ENCODE data around the gene EPHB2. TPM values are rescaled to one million over a fixed set of nuclear protein-coding genes. Genes with fewer than 3 reads are reported as not detected.

Gene EPHB2
- total and polyA plus RNA-seq, 2 of the 13 experiments (the other 11 are each of a cell fraction or from before 2014, with no cell fraction given) = 0.03 to 0.11 TPM

DNA sequence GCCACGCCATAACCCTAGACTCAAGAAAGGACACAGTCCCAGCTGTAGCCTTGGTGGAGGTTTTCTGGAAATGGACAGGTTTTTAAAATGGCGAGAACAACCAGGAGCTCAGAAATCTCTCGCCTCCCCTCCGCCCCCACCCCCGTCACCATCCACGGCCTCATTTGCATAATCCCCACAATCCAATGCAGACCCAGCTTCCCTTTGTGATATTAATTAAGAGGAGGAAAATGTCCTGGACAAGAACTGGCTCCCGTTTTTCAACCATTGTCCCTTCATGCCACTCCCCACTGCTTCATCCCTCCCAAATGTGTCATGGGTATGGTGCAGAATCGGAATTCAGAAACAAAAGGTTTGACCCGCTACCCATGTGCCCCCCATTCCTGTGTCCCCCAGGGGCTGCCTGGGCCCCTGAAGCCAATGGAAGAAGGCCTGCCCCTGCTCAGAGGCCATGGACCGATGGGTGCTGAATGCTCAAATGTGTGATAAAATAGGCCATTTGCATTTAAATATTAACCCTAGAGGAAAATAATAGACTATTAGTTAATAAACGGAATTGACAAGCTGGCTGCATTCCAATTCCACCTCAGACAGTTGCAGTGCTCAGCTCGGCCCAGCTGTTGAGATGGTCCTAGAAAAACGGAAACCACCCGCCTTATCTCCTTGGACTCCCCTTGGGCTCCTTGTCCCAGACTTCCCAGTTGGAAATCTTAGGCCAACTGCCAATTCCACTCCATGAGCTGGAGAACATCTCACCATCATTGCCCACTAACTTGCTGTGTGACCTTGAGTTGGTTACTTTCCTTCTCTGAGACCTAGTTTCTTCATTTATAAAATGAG, 10.7 kb upstream of the EPHB2 start:
- BruUV-seq (replicated peaks) = no TSS peak
- TF ChIP-seq BCLAF1 (IDR thresholded peaks at IDR 0.05) (no peak), FOXM1 (CRISPR knock-in tag; IDR thresholded peaks at IDR 0.05) (no peak), TEAD2 (CRISPR knock-in tag; IDR thresholded peaks at IDR 0.05) (no peak), NR2F2 (IDR thresholded peaks at IDR 0.05; ENCODE audit: borderline replicate concordance, low read depth) (no peak)
- Histone ChIP-seq H2AFZ (ENCODE audit: low read length) (no peak overlapping the region), H3K79me2 (ENCODE audit: insufficient read depth, low read length) (no peaks in the 10 kb centered on the region), H3K4me2 (ENCODE audit: low read depth, low read length) (no peak overlapping the region), H3K4me3 (replicated peaks in 1 of 3; ENCODE audit: insufficient read depth in 1 of 3, low read depth in 2 of 3, low read length in 3 of 3) (no peak overlapping the region), H3K36me3 (replicated peaks in 1 of 2; ENCODE audit: control insufficient read depth in 1 of 2, insufficient read depth in 2 of 2, low read length in 2 of 2) (no peaks in the 10 kb centered on the region), H4K20me1 (ENCODE audit: insufficient read depth, low read length) (no peaks in the 10 kb centered on the region), H3K27ac (ENCODE audit: extremely low read length, insufficient read depth, low read length) (no peak overlapping the region), H3K9me3 (ENCODE audit: low read length) (no peaks in the 10 kb centered on the region), H3K4me1 (ENCODE audit: insufficient read depth, low read length) (peaks cover 12% of the 10 kb centered on the region), H3K9ac (ENCODE audit: insufficient read depth, low read depth, low read length) (no peak overlapping the region), H3K27me3 (ENCODE audit: control insufficient read depth in 1 of 2, insufficient read depth in 2 of 2, low read length in 2 of 2) (no peaks in the 10 kb centered on the region)
- CTCF ChIA-PET (ENCODE audit: low intra/inter-chr PET ratio, low total read pairs) = no interaction called here
- FAIRE-seq = no peak
- in situ Hi-C loops (cut with HindIII; ENCODE audit: extremely low pct_ligation_motif_present, low pct_unique_long_range_greater_than_20kb) = loop anchor here (25.0 kb wide), 1 partner anchor 187 kb away; no protein-coding TSS in a partner anchor
- no peak for ATAC-seq
- POLR2A ChIA-PET = no interaction called here
- no peak for DNase-seq (ENCODE audit: low spot score)
- 27% methylated on average over 14 of the region's 14 CpGs for WGBS (ENCODE audit: low lambda C conversion rate)
- intact Hi-C loops (cut with micrococcal nuclease; ENCODE audit: unreplicated experiment) = no loop called here

Data from HepG2 (cell line).